RKO (cell line): ENCODE results near the gene SPEN.
A peak's percentile ranks its signal among the peaks of the same experiment; 100 is the strongest.
"Not testable (repeated sequence)": the region's sequence is repeated elsewhere in the genome, so short reads cannot be mapped to it uniquely, and the experiment has no call there.

Experiments
- DNase-seq: peaks from one replicate; pipeline ENCODE4 v3.0.0-alpha.2; 2016; ENCODE audit warnings: low spot score

Gene SPEN

GRCh38 chr1:15900662-15901279 is 53.3 kb downstream of the SPEN start:
- DNase-seq: no peak

- DNase-seq: peak; percentile 73
These were observed 55.4 kb downstream of the SPEN start for GRCh38 chr1:15902882-15903281.

DNA sequence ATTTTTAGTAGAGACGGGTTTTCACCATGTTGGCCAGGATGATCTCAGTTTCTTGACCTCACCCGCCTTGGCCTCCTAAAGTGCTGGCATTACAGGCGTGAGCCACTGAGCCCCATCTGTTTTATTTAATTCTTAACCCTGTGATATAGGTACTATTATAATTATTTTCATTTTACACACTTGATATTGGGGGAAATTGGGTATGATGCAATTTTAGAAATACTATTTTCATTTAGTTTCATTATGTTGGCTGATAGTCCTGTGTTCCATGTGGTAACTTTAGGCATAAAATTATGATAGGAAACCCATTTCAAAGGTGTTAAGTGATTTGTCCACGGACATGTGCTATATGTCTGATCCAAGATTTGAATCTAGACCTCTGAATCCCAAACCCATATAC is 61.1 kb downstream of the SPEN start:
- no peak for DNase-seq

DNA sequence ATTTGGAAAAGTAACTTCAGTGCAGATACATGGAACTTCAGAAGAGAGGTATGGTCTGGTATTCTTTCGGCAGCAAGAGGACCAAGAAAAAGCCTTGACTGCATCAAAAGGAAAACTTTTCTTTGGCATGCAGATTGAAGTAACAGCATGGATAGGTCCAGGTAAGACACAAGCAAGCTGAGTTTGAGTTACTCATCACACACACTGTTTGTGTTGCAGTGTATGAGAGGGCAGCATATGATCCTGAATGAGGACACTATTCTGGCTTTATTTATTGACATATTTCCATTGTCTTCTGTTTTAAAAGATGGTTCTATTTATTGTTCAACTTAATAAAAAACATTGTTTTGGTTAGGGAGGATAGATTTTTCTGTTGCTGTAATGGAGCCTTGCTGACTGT is 63.6 kb downstream of the SPEN start:
- DNase-seq: no peak

DNA sequence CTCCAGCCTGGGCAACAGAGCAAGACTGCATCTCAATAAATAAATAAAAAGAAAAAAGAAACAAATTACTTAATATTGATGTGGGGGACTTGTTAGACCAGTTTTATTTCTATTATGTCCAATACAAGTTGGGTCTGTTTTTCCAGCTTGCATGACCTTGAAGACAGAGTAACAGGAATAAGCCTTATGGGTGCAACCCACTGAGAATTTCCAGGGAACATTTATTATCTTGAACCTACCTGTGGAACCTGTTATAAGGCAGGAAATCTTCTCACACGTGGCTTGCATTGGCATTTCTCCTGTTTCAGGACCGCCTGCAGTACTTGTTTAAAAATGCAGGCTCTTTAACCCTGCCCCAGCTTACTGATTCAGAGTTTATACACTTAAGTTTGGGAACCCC is 64.4 kb downstream of the SPEN start:
- DNase-seq: no peak

- not testable (repeated sequence) for DNase-seq
These were observed 66.1 kb downstream of the SPEN start for GRCh38 chr1:15913607-15914006.

- DNase-seq: no peak
These were observed 68.5 kb downstream of the SPEN start for GRCh38 chr1:15915991-15916390.

- DNase-seq: no peak
These were observed 68.9 kb downstream of the SPEN start for GRCh38 chr1:15916417-15916816.

DNA sequence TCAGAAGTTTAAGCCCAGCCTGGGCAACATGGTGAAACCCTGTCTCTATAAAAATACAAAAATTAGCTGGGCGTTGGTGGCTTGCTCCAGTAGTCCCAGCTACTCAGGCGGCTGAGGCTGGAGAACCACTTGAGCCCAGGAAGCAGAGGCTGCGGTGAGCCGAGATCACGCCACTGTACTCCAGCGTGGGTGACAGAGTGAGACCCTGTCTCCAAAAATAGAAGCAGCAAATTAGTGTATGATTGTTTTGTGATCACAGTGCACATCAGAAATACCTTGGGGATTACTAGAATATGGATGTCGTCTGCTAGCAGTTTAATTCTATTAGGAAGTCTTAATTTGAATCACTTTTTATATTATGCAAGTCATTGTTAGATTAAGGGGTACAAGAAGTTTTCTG is 69.4 kb downstream of the SPEN start:
- DNase-seq: no peak

DNA sequence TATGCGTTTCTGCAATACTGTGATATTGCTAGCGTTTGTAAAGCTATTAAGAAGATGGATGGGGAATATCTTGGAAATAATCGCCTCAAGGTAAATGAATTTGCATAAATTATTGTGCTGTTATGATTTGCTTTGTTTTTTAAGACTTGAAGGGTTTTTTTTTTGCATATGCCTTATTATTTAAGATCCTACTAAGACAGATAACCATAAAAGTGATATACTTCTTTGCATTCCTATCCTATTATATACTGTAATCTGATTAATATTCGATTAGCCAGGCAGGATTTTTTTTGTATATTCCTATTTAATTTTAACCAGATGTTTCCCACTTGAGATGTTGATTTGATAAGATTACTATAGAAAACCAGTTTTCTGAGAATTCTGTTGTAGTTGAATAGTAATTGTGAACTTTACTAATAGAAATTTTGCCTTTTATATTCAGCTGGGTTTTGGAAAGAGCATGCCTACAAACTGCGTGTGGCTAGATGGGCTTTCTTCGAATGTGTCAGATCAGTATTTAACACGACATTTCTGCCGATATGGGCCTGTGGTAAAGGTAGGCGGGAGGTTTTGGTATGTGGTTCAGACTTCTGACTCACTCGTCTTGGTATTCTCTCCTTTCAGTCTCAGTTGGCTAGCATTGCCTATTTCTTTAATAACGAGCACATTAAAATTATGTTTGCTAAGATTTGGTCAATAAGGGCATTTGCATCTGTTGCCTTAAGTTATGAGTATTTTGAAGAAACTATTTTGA is 71.6 kb downstream of the SPEN start:
- DNase-seq: no peak

DNA sequence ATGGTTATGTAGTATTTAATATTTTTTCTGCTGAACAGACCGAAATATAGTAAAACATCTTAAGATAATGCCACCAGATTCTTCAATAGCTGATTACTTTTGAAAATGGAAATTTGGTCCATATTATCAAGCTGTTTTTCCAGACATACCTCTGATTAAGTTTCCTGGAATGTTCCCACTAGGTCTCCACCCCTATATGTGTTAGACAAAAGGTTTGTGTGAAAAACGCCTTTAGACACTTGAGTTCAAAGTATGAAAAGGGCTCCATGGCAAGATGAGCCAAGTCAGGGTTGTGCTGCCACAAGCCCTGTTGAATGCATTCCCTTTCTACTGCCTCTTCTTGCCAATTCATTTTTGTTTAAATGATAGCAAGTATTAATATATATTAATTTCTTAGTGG is 75.7 kb downstream of the SPEN start:
- no peak for DNase-seq

DNA sequence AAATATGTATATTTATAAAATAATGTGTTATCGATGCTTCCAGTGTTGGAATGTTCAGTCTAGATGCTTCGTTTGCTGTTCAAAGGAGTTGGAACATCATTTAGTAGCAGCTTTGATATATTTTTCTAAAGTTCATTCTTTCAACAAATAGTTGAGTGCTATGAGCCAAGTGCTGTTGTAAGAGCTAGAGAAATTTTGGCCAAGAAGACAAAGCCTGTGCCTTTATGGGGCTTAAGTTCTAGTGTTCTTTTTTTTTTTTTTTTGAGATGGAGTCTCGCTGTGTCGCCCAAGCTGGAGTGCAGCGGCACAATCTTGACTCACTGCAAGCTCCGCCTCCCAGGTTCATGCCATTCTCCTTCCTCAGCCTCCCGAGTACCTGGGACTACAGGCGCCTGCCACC is 78.9 kb downstream of the SPEN start:
- not testable (repeated sequence) for DNase-seq

DNA sequence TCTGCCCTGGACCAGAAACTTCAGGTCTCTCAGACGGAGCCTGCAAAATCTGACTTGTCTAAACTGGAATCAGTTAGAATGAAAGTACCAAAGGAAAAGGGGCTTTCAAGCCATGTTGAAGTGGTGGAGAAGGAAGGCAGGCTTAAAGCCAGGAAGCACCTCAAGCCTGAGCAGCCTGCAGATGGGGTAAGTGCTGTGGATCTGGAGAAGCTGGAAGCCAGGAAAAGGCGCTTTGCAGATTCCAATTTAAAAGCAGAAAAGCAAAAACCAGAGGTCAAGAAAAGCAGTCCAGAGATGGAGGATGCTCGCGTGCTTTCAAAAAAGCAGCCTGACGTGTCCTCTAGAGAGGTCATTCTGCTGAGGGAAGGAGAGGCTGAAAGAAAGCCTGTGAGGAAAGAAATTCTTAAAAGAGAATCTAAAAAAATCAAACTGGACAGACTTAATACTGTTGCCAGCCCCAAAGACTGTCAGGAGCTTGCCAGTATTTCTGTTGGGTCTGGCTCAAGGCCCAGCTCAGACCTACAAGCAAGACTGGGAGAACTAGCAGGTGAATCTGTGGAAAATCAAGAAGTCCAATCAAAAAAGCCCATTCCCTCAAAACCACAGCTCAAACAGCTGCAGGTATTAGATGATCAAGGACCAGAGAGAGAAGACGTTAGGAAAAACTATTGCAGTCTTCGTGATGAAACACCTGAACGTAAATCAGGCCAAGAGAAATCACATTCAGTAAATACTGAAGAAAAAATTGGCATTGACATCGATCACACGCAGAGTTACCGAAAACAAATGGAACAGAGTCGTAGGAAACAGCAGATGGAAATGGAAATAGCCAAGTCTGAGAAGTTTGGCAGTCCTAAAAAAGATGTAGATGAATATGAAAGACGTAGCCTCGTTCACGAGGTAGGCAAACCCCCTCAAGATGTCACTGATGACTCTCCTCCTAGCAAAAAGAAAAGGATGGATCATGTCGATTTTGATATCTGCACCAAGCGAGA is 81.8 kb downstream of the SPEN start:
- no peak for DNase-seq

GRCh38 chr1:15931401-15931800 is 83.9 kb downstream of the SPEN start:
- no peak for DNase-seq

DNA sequence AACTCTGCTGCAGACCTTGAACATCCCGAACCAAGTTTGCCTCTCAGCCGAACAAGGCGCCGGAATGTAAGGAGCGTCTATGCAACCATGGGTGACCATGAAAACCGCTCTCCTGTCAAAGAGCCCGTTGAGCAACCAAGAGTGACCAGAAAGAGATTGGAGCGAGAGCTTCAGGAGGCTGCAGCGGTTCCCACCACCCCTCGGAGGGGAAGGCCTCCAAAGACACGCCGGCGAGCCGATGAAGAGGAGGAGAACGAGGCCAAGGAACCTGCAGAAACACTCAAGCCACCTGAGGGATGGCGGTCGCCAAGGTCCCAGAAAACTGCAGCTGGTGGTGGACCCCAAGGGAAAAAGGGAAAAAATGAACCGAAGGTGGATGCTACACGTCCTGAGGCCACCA is 84.4 kb downstream of the SPEN start:
- no peak for DNase-seq

DNA sequence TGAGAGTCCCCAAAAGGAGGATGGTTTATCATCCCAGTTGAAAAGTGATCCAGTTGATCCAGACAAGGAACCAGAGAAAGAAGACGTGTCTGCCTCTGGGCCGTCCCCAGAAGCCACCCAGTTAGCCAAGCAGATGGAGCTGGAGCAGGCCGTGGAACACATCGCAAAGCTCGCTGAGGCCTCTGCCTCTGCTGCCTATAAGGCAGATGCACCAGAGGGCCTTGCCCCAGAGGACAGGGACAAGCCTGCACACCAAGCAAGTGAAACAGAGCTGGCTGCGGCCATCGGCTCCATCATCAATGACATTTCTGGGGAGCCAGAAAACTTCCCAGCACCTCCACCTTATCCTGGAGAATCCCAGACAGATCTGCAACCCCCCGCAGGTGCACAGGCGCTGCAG is 85.1 kb downstream of the SPEN start:
- DNase-seq: no peak

- no peak for DNase-seq
These were observed 86.2 kb downstream of the SPEN start for GRCh38 chr1:15933684-15934083.

- DNase-seq: no peak
These were observed 86.9 kb downstream of the SPEN start for GRCh38 chr1:15934211-15935055.

- DNase-seq: no peak
These were observed 87.8 kb downstream of the SPEN start for GRCh38 chr1:15935056-15935950.

GRCh38 chr1:15936025-15936424 is 88.5 kb downstream of the SPEN start:
- no peak for DNase-seq

DNA sequence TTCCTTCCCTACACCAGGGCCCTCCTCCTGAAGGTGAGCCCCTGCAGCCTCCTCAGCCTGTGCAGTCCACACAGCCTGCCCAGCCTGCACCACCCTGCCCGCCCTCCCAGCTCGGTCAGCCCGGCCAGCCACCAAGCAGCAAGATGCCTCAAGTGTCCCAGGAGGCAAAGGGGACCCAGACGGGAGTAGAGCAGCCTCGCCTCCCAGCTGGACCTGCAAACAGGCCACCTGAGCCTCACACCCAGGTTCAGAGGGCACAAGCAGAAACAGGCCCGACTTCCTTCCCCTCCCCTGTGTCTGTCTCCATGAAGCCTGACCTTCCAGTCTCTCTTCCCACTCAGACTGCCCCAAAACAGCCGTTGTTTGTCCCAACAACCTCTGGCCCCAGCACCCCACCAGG is 89.6 kb downstream of the SPEN start:
- DNase-seq: no peak
